Measurements from ENCODE around the gene SCN2B. TPM values are rescaled to one million over a fixed set of nuclear protein-coding genes. Genes with fewer than 3 reads are reported as not detected.
"Not testable (repeated sequence)": the region's sequence is repeated elsewhere in the genome, so short reads cannot be mapped to it uniquely, and the experiment has no call there.

The SCN2B gene
- total and polyA plus RNA-seq, 2 of the 13 experiments (the other 11 are each of a cell fraction or from before 2014, with no cell fraction given) = 0.01 to 0.02 TPM

DNA sequence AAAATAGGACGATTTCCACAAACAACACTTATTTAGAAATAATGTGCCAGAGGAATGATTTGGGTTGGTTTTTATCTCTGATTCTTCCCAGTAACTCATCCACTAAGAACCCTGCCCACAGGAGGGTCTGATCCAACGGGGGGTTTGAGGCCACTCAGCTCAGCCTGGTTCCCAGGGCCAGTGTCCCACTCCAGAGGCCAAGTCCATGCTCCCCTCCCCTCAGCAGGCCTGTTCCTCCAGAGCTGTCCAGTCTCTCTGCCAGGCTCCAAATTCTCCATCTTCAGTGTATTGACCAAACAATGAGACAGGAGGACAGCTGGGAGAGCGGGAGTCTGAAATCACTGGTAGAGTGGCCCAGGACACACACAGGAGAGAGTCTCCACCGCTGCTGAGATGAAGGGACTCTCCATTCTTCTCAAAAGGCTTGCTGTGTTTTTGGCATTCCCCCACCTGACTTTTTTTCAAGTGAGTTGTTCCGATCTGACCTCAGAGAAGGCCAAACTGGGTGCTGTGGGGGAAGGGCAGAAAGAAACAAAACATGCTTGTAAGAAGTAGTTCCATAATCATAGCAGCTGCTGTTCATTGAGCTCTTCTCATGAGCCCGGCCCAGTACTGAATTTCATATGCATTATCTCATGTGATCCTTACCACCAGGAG, 17.6 kb upstream of the SCN2B start (continued):
- TF ChIP-seq, protein P1, sequence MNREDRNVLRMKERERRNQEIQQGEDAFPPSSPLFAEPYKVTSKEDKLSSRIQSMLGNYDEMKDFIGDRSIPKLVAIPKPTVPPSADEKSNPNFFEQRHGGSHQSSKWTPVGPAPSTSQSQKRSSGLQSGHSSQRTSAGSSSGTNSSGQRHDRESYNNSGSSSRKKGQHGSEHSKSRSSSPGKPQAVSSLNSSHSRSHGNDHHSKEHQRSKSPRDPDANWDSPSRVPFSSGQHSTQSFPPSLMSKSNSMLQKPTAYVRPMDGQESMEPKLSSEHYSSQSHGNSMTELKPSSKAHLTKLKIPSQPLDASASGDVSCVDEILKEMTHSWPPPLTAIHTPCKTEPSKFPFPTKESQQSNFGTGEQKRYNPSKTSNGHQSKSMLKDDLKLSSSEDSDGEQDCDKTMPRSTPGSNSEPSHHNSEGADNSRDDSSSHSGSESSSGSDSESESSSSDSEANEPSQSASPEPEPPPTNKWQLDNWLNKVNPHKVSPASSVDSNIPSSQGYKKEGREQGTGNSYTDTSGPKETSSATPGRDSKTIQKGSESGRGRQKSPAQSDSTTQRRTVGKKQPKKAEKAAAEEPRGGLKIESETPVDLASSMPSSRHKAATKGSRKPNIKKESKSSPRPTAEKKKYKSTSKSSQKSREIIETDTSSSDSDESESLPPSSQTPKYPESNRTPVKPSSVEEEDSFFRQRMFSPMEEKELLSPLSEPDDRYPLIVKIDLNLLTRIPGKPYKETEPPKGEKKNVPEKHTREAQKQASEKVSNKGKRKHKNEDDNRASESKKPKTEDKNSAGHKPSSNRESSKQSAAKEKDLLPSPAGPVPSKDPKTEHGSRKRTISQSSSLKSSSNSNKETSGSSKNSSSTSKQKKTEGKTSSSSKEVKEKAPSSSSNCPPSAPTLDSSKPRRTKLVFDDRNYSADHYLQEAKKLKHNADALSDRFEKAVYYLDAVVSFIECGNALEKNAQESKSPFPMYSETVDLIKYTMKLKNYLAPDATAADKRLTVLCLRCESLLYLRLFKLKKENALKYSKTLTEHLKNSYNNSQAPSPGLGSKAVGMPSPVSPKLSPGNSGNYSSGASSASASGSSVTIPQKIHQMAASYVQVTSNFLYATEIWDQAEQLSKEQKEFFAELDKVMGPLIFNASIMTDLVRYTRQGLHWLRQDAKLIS (CRISPR knock-in tag; IDR thresholded peaks at IDR 0.05) = 0 out of 2 replicates have a peak, but pooled peaks have one; percentile 29
- TF ChIP-seq NR2F6 (IDR thresholded peaks at IDR 0.05) (no peak), NR2F6 (CRISPR knock-in tag; IDR thresholded peaks at IDR 0.05) (0 out of 2 replicates have a peak, but pooled peaks have one; percentile 13), SMAD3 (CRISPR knock-in tag; IDR thresholded peaks at IDR 0.05) (no peak)

GRCh38 chr11:118192817-118193216, 16.4 kb upstream of the SCN2B start:
- in situ Hi-C loops (cut with HindIII; ENCODE audit: extremely low pct_ligation_motif_present, low pct_unique_long_range_greater_than_20kb) = loop anchor here (10.0 kb wide), 1 partner anchor 162 kb away; the partner anchor contains the start of gene UBE4A
- H3K4me3 ChIP-seq (replicated peaks in 1 of 3; ENCODE audit: insufficient read depth in 1 of 3, low read depth in 2 of 3, low read length in 3 of 3); H3K27me3 ChIP-seq (ENCODE audit: control insufficient read depth in 1 of 2, insufficient read depth in 2 of 2, low read length in 2 of 2); H3K9ac ChIP-seq (ENCODE audit: insufficient read depth, low read depth, low read length); H3K36me3 ChIP-seq (replicated peaks in 1 of 2; ENCODE audit: control insufficient read depth in 1 of 2, insufficient read depth in 2 of 2, low read length in 2 of 2); ATAC-seq; H3K27ac ChIP-seq (ENCODE audit: extremely low read length, insufficient read depth, low read length); POLR2A ChIA-PET; H3K4me2 ChIP-seq (ENCODE audit: low read depth, low read length); FAIRE-seq; BruUV-seq (replicated peaks); DNase-seq (ENCODE audit: low spot score); H3K9me3 ChIP-seq (ENCODE audit: low read length); intact Hi-C loops (cut with micrococcal nuclease; ENCODE audit: unreplicated experiment); H3K79me2 ChIP-seq (ENCODE audit: insufficient read depth, low read length); H4K20me1 ChIP-seq (ENCODE audit: insufficient read depth, low read length); CTCF ChIA-PET (ENCODE audit: low intra/inter-chr PET ratio, low total read pairs); H2AFZ ChIP-seq (ENCODE audit: low read length): not testable (repeated sequence)
- 95% methylated on average over 5 of the region's 5 CpGs for WGBS (ENCODE audit: low lambda C conversion rate)
- H3K4me1 ChIP-seq (ENCODE audit: insufficient read depth, low read length) = peaks cover 58% of the 10 kb centered on the region
